Activated CD8-positive, alpha-beta T cell treated with anti-CD3 and anti-CD28 coated beads for 36 hours (primary cell): ENCODE results near the gene RAD51B. TPM values are rescaled to one million over a fixed set of nuclear protein-coding genes. Genes with fewer than 3 reads are reported as not detected.
A peak's percentile ranks its signal among the peaks of the same experiment; 100 is the strongest.

Experiments used
- ATAC-seq: fragments of 200-7000 bp; cut with Tn5 transposase; one replicate; pipeline ENCODE4 v1.10.0; 2021; ENCODE audit warnings: mild to moderate bottlenecking, moderate library complexity
- CTCF ChIA-PET: fragments of 350-600 bp; sonication (Branson Sonifier 250); formaldehyde crosslinking; loops from one replicate; lab custom pipeline; 2021; ENCODE audit warnings: antibody characterized with exemption; lab: Charles Lee
- POLR2A ChIA-PET: fragments of 350-600 bp; sonication (Branson Sonifier 250); formaldehyde crosslinking; loops from one replicate; lab custom pipeline; 2021; ENCODE audit warnings: antibody characterized with exemption; lab: Charles Lee
- DNase-seq: peaks from one replicate; pipeline ENCODE4 v3.0.0-alpha.2; 2020
- H3K27ac Mint-ChIP-seq: one replicate; pipeline ENCODE4 v1.8.0; 2021; ENCODE audit warnings: mild to moderate bottlenecking, mixed read lengths
- H3K27me3 Mint-ChIP-seq: one replicate; pipeline ENCODE4 v1.8.0; 2021; ENCODE audit warnings: mixed read lengths
- H3K36me3 Mint-ChIP-seq: one replicate; pipeline ENCODE4 v1.8.0; 2021; ENCODE audit warnings: low read depth, mixed read lengths
- H3K4me1 Mint-ChIP-seq: one replicate; pipeline ENCODE4 v1.8.0; 2021; ENCODE audit warnings: low read depth, mixed read lengths
- H3K4me3 Mint-ChIP-seq: one replicate; pipeline ENCODE4 v1.8.0; 2021; ENCODE audit warnings: mild to moderate bottlenecking, moderate library complexity, mixed read lengths
- H3K9me3 Mint-ChIP-seq: one replicate; pipeline ENCODE4 v1.8.0; 2021; ENCODE audit warnings: mixed read lengths
- CTCF ChIP-seq: fragments of 200-600 bp; IDR thresholded peaks from one replicate; pipeline ENCODE4 v1.8.0; 2022; ENCODE audit warnings: antibody characterized with exemption, mild to moderate bottlenecking
- intact Hi-C: fragments of 100-400 bp; cut with micrococcal nuclease; formaldehyde crosslinking; loops from one replicate; pipeline ENCODE4 v1.10.0; 2022
- total RNA-seq, 2 experiments: library from RNA; stranded (reverse); gene quantifications; one replicate each; pipeline ENCODE4 v1.2.3, GENCODE V29; 2021

RAD51B gene
- total RNA-seq, 2 experiments from 2014 or later, result 38.2 to 40.6 TPM

GRCh38 chr14:68768316-68768715, 948.7 kb downstream of the RAD51B start:
- Mint-ChIP-seq H3K36me3 (no peaks in the 10 kb centered on the region), H3K27ac (no peak overlapping the region), H3K27me3 (no peaks in the 10 kb centered on the region), H3K4me3 (no peak overlapping the region), H3K4me1 (peaks cover 39% of the 10 kb centered on the region), H3K9me3 (no peaks in the 10 kb centered on the region)
- DNase-seq, result no peak
- intact Hi-C loops, result no loop called here
- ATAC-seq, result no peak
- CTCF ChIA-PET, result interaction anchor here (1.0 to 1.4 kb wide), 2 partner anchors 13 to 21 kb away, joined by 3 read pairs; no protein-coding TSS in a partner anchor
- POLR2A ChIA-PET, result interaction anchor here (0.8 kb wide), 1 partner anchor 10 kb away, joined by 3 read pairs; no protein-coding TSS in a partner anchor
- no peak for TF ChIP-seq CTCF

- no peak overlapping the region for H3K27ac Mint-ChIP-seq
- TF ChIP-seq CTCF, result no peak
- peaks cover 48% of the 10 kb centered on the region for H3K4me1 Mint-ChIP-seq
- intact Hi-C loops, result no loop called here
- no peak for ATAC-seq
- H3K4me3 Mint-ChIP-seq, result no peak overlapping the region
- no peak for DNase-seq
- peaks cover 5% of the 10 kb centered on the region for H3K9me3 Mint-ChIP-seq
- POLR2A ChIA-PET, result interaction anchor here (1.0 kb wide), 1 partner anchor 18 kb away, joined by 3 read pairs; no protein-coding TSS in a partner anchor
- CTCF ChIA-PET, result no interaction called here
- H3K36me3 Mint-ChIP-seq, result no peaks in the 10 kb centered on the region
- no peaks in the 10 kb centered on the region for H3K27me3 Mint-ChIP-seq
These were observed 950.5 kb downstream of the RAD51B start for GRCh38 chr14:68770051-68770450.

GRCh38 chr14:68770553-68771286, 951.1 kb downstream of the RAD51B start:
- no peak overlapping the region for H3K4me3 Mint-ChIP-seq
- intact Hi-C loops, result no loop called here
- TF ChIP-seq CTCF, result no peak
- peaks cover 50% of the 10 kb centered on the region for H3K4me1 Mint-ChIP-seq
- H3K36me3 Mint-ChIP-seq, result peaks cover 2% of the 10 kb centered on the region
- peak; percentile 33 for ATAC-seq
- H3K9me3 Mint-ChIP-seq, result peaks cover 7% of the 10 kb centered on the region
- no peak for DNase-seq
- H3K27me3 Mint-ChIP-seq, result no peaks in the 10 kb centered on the region
- ChIA-PET POLR2A (interaction anchor here (0.8 to 2.3 kb wide), 4 partner anchors 8 to 17 kb away, joined by 3 to 21 read pairs (median 7); no protein-coding TSS in a partner anchor), CTCF (interaction anchor here (1.2 to 2.4 kb wide), 4 partner anchors 8 to 46 kb away, joined by 4 to 12 read pairs (median 5); no protein-coding TSS in a partner anchor)
- H3K27ac Mint-ChIP-seq, result no peak overlapping the region

GRCh38 chr14:68771631-68772030, 952.1 kb downstream of the RAD51B start:
- no peaks in the 10 kb centered on the region for H3K27me3 Mint-ChIP-seq
- peaks cover 7% of the 10 kb centered on the region for H3K9me3 Mint-ChIP-seq
- CTCF ChIA-PET, result interaction anchor here (0.9 to 2.4 kb wide), 5 partner anchors 9 to 57 kb away, joined by 4 to 12 read pairs (median 4); no protein-coding TSS in a partner anchor
- ATAC-seq (peak; percentile 45), DNase-seq (peak; percentile 21)
- intact Hi-C loops, result no loop called here
- TF ChIP-seq CTCF, result no peak
- peaks cover 49% of the 10 kb centered on the region for H3K4me1 Mint-ChIP-seq
- H3K4me3 Mint-ChIP-seq, result no peak overlapping the region
- POLR2A ChIA-PET, result interaction anchor here (0.5 to 2.3 kb wide), 6 partner anchors 9 to 489 kb away, joined by 3 to 21 read pairs (median 3); no protein-coding TSS in a partner anchor
- H3K36me3 Mint-ChIP-seq, result peaks cover 2% of the 10 kb centered on the region
- H3K27ac Mint-ChIP-seq, result peak overlapping the region; percentile 11
